SH-SY5Y (cell line): ENCODE data around the gene SYCP3.

Experiments used
- GATA2 ChIP-seq: IDR thresholded peaks from 2 replicates; pipeline ENCODE4 v1.6.1; 2011; ENCODE audit warnings: mild to moderate bottlenecking, low read depth, low read length
- GATA3 ChIP-seq: IDR thresholded peaks from 2 replicates; pipeline ENCODE4 v1.6.1; 2011; ENCODE audit warnings: low read depth, mild to moderate bottlenecking, low read length, moderate library complexity

DNA sequence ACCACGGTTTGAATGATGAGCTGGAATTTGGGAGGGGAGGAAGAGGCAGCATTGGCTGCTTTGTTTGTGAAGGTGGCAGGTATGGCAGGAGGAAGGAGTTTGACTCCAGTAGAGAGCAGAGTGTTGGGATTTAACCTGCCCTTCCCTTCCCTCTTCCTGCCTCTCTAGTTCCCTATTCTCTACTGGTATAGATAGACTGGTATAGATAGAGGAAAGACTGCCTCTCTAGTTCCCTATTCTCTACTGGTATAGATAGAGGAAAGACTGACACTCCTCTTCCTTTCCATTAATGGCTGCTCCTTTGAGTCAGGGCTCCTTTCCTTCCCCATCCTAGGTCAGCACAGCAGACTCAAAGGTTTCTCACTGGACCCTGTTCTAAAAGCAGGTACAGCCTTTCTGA lies 8.4 kb upstream of the SYCP3 start:
- TF ChIP-seq GATA2 = no peak
- no peak for TF ChIP-seq GATA3
